GM18951 (cell line): ENCODE data around the gene CDHR1.
"Not testable (repeated sequence)": the region's sequence is repeated elsewhere in the genome, so short reads cannot be mapped to it uniquely, and the experiment has no call there.

Source experiments
- POLR2A ChIP-seq: IDR thresholded peaks from 4 replicates; pipeline ENCODE4 v1.6.1; 2011; ENCODE audit warnings: mild to moderate bottlenecking; ENCODE audit not compliant: insufficient read length, insufficient read depth; ENCODE audit errors: extremely low read depth
- in situ Hi-C: fragments of 300-500 bp; cut with MboI; formaldehyde crosslinking; loops from one replicate; pipeline ENCODE4 v1.12.0; 2022; ENCODE audit warnings: low sequenced_read_pairs, mixed read lengths, inconsistent platforms; ENCODE audit not compliant: unreplicated experiment

The CDHR1 gene

DNA sequence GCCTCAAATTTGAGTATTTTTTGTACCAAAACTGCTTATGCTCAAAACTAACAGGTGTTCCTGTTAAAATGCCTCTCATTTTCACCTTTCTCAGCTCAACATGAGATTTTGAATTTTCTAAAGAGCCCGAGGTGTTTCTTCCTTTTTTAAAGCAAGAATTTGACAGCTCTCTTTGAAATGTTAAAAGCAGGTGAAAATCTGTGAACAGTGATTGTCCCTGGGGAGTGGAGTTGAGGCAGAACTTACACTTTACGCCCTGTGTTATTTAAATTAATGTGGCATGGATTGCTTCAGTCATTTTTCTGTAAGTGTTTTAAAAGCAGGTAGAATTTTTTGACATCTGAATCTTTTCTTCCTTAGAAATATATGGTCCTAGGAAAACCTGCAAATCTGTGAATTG lies 29.9 kb upstream of the CDHR1 start:
- no peak for TF ChIP-seq POLR2A
- in situ Hi-C loops, result no loop called here

DNA sequence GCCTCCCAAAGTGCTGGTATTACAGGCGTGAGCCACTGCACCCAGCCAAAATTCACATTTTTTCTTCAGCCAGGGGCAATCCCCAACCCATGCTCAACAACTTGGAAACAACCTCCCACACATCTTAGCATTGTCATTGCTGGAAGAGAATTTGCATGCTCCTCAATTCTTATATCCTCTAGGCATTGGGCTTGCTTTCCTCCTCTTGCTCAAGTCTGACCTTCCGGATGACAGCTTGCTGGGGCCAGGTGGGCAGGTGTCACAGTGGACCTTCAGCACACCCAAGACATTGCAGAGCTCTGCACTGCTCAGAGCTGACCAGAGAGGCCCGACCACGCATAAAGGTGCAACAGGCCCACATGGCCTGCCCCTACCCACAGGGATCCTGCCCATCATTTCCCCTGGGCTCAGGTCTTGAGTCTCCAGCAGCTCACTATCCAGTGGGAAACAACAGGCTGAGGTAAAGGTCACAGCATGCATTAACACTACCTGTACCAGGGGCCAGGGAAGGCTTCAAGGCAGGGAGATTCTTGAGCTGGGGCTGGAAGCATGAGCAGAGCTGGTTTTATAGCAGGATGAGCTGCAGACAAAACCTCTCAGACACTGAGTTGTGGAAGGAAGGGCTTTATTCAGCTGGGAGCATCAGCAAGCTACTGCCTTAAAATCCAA lies 27.6 kb upstream of the CDHR1 start:
- in situ Hi-C loops, result no loop called here
- peak; percentile 10 for TF ChIP-seq POLR2A

DNA sequence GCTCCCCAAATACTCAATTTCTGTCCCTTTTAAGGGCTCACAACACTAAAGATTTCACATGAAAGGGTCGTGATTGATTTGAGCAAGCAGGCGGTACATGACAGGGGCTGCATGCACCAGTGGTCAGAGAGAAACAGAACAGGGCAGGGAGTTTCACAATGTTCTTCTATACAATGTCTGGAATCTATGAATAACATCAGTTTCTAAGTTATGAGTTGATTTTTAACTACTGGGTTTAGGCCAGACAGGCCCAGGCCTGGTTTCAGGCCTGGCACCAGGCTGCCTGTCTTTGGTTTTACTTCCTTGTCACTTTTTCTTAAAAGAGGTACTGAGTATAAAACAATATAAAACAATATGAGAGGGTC lies 27.1 kb upstream of the CDHR1 start:
- in situ Hi-C loops, result not testable (repeated sequence)

DNA sequence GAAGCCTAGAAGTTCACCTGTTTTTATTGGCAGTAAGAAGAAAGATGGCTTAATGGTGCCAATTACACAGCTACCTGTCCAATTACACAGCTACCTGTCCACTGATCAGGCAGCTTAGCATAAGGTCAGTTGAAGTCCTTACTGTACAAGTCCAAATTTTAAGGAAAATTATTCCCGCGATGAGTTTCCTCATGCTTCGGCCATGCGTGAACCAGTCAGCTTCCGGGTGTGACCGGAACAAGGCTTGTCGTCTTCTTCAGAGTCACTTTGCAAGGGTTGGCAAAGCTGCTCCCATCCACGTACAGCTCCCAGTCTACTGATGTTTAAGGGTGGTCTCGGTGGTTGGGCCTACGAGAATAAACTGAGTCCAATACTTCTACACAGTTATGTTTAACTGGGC lies 26.0 kb upstream of the CDHR1 start:
- in situ Hi-C loops, result not testable (repeated sequence)

DNA sequence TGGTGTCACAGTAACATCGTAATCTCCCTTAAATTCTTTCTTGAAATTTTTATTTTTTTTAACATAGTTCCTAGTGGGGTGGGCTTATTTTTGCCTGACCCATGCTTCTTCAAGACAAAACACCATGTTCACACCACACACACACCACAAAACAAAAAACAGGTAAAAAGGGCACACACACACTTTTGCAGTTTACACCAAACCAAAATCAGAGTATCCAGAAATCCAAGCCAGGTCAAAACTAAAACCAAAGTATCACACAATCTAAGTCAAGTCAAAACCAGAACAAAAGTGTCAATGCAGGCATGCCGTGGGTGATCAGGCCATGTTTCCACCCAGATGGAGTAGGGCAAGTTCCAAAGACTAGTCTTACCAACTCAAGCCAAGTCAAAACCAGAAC lies 23.1 kb upstream of the CDHR1 start:
- in situ Hi-C loops, result not testable (repeated sequence)

DNA sequence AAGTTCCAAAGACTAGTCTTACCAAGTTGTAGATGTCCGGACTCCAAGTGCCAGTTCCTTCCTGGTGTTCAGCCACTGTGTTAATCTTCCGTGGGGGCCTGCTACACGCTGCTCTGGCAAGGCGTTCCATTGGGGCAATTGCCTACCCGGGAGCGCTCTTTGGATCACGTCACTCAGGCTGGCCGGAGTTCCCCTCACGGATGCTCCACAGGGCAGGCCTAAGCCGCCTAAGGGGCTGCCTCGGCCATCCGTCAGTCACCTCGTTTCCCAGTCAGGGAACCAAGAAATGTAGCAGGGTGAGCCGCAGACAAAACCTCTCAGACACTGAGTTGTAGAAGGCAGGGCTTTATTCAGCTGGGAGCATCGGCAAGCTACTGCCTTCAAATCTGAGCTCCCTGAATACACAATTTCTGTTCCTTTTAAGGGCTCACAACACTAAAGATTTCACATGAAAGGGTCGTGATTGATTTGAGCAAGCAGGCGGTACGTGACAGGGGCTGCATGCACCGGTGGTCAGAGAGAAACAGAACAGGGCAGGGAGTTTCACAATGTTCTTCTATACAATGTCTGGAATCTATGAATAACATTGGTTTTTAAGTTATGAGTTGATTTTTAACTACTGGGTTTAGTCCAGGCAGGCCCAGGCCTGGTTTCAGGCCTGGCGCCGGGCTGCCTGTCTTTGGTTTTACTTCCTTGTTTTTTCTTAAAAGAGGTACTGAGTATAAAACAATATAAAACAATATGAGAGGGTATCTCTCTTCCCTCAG lies 22.5 kb upstream of the CDHR1 start:
- in situ Hi-C loops, result not testable (repeated sequence)
- TF ChIP-seq POLR2A, result peak; percentile 39

DNA sequence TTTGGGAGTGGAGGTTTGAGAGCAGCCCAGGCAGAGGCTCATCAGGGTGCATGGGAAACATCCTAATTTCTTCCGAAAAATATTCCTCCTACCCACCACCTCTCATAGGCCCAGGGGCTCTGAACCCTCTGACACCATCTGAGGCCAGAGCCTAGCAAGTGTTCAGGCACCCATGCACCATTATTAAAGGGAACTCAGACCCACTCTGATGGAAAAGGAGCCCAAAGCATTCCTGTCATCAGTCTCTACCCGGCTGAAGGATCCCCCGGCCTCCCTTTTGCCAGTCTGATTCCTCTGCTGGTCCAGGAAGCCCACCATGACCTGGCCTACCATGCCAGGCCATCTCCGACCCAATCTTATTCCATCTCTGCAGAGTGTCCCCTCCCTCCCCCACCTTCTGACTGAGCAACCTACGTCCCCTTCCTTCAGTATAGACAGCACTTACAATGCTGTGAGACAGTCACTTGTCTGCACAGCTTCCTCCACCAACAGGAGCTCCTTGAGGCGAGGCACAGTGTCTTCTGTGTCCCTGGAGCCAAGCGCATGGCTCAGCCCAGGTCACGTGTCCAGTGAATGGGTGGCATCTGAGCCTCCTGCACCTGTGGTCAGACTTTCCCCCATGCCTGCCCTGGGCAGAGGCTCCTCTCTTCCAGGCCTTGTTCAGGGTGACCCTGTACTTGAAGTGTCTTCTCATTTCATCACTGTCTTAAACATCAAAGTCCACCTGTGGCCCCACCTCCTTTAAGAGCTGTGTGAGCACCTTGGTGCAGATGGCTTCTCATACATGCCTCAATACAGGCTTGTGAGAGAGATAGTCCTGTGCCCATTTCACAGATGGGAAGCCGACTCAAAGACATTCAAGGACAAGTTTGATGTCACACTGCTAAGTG lies 21.6 kb upstream of the CDHR1 start:
- no peak for TF ChIP-seq POLR2A
- in situ Hi-C loops, result no loop called here

DNA sequence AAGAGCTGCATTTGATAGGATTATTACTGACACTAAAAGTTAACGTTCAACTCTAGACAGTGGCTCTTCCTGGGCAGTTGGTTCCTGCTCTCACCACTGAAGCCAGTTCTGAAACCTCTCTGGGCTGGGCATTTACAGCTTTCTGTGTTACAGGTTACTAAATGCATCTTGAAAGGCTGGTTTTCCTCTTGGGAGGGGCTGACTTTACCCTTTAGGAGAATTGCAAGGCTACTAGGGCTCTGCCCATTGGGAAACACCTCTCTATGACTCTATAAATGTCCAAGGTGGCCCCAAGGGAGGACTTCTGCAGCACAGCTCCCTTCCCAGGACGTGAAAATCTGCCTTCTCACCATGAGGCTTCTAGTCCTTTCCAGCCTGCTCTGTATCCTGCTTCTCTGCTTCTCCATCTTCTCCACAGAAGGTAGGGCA lies 20.8 kb upstream of the CDHR1 start, which contains the start of gene GPR15LG:
GPR15LG (plus strand) TSS at position 301 of the 429 bp plus-strand sequence; CDS start at position 352, 51 bp downstream.
- in situ Hi-C loops, result no loop called here
- TF ChIP-seq POLR2A, result no peak

DNA sequence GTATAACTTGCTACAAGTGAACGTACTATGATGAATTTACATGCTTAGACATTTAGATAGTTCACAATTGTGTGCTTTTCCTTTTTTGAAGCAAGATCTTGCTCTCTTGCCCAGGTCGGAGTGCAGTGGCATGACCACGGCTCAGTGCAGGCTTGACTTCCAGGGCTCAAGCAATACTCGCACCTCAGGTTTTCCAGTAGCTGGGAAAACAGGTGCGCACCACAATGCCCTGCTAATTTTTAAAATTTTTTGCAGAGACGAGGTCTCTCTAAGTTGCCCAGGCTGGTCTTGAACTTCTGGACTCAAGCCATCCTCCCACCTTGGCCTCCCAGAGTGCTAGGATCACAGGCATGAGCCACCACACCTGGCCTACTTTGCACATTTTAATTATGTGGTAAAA lies 18.9 kb upstream of the CDHR1 start:
- no peak for TF ChIP-seq POLR2A
- in situ Hi-C loops, result no loop called here

DNA sequence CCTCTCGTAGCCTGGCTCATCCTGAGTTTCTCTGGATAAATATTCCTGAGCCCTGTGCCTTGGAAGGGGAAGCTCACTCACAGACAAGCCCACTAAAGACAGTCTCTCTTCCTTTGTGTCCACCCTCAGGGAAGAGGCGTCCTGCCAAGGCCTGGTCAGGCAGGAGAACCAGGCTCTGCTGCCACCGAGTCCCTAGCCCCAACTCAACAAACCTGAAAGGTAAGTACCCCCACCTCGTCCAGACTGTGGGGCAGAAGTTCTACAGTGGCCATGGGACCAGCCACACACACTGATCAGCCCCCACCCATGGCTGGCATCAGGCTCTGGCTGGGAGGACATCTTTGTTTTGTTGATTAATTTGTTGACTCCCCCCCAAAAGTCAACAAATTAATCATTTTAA lies 18.0 kb upstream of the CDHR1 start:
- TF ChIP-seq POLR2A, result no peak
- in situ Hi-C loops, result no loop called here

DNA sequence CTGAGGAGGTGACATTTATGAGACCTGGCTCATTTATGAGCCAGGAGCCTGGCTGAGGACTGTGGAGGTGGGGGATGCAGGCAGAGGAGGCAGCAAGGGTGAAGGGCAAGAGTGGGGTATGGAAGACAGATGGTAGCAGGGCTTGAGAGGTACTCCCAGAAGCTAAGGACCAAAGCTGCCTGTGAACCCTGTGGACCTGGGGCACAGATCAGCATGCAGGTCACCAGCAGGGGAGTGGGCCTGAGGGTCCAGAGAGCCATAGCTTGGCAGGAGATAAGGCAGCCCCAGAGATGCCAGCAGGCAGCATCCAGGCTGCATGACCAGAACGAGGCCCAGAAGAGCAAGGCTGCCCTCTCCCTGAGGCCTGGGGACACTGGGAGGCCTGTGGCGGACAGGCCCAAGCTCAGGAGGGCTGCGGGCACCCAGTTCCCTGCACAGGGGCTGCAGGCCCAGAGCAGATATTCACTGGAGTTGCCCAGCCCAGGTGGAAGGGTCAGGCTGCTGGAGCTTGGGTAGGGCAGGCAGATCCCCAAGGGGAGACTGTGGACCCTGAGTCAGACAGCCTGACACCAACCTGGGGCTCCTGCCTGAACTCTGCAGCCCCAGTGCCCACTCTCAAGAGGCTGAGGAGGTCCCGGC lies 17.4 kb upstream of the CDHR1 start:
- in situ Hi-C loops, result no loop called here

DNA sequence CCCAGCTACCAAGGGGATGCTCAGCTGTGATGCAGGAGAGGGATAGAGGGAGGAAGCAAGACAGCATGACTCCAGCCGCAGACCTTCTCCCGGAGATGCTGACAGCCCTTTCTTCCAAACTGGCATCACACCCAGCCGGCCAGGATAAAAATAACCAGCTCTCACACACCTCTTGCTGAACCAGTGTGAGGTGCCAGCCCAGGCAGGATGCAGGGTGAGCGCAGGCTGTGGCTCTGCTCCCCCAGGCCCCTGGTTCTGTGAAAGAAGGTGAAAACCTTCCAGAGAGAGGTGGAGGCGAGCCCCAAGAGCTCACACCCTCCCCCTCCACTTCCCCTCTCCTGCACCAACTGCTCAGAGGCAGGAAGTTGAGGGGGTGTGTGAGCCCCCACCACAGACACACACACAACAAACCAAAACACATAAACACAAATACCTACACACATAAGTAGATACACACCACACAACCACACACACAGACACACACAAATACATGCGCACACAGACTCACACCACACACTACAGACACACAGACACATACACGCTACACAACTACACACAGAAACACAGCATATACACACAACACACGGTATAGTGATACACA lies 16.7 kb upstream of the CDHR1 start:
- in situ Hi-C loops, result no loop called here
- TF ChIP-seq POLR2A, result no peak

More for the DNA sequence above, 17.4 kb upstream of the CDHR1 start:
- no peak for TF ChIP-seq POLR2A

DNA sequence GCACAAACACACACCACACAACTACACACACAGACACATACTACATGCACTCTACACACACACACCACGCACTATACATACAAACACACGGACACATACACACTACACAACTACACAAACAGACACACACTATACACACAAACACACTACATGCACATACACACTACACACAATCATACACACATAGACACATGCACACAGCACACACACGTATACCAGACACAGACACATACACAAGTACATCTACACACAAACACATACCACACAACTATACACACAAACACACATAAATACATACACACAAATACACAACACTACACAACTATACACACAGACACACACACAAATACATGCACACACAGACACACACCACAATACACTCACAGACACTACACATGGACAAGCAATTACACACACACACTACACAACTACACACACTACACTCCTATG lies 16.2 kb upstream of the CDHR1 start:
- in situ Hi-C loops, result no loop called here
- TF ChIP-seq POLR2A, result no peak
